ENCODE data around the gene SGIP1.

Gene SGIP1

GRCh38 chr1:66521721-66522365 lies 12.1 kb upstream of the SGIP1 start:
- no peak for DNase-seq

GRCh38 chr1:66523562-66523961 lies 10.4 kb upstream of the SGIP1 start:
- DNase-seq, result no peak

- no peak for DNase-seq
Observed at GRCh38 chr1:66525086-66525485, 8.9 kb upstream of the SGIP1 start.

GRCh38 chr1:66526036-66526435 lies 7.9 kb upstream of the SGIP1 start:
- DNase-seq, result no peak

- no peak for DNase-seq
Observed at GRCh38 chr1:66526991-66527390, 7.0 kb upstream of the SGIP1 start.

GRCh38 chr1:66527686-66528085 lies 6.3 kb upstream of the SGIP1 start:
- DNase-seq, result no peak

GRCh38 chr1:66528580-66528979 lies 5.4 kb upstream of the SGIP1 start:
- DNase-seq, result no peak

GRCh38 chr1:66532214-66532613 lies 1.7 kb upstream of the SGIP1 start:
- DNase-seq, result no peak

- no peak for DNase-seq
Observed at GRCh38 chr1:66532798-66533783, 862 bp upstream of the SGIP1 start.

- DNase-seq, result no peak
Observed at GRCh38 chr1:66535061-66535460, 1.1 kb downstream of the SGIP1 start.

- no peak for DNase-seq
Observed at GRCh38 chr1:66535853-66536252, 1.9 kb downstream of the SGIP1 start.

GRCh38 chr1:66537718-66538117 lies 3.8 kb downstream of the SGIP1 start:
- DNase-seq, result no peak

GRCh38 chr1:66539491-66539890 lies 5.5 kb downstream of the SGIP1 start:
- DNase-seq, result no peak

GRCh38 chr1:66540434-66541032 lies 6.6 kb downstream of the SGIP1 start:
- DNase-seq, result no peak

- no peak for DNase-seq
Observed at GRCh38 chr1:66542314-66542713, 8.4 kb downstream of the SGIP1 start.

- DNase-seq, result no peak
Observed at GRCh38 chr1:66542811-66543767, 9.1 kb downstream of the SGIP1 start.

GRCh38 chr1:66546047-66546810 lies 12.3 kb downstream of the SGIP1 start:
- no peak for DNase-seq

GRCh38 chr1:66549017-66549416 lies 15.1 kb downstream of the SGIP1 start:
- DNase-seq, result no peak

GRCh38 chr1:66550243-66550642 lies 16.3 kb downstream of the SGIP1 start:
- DNase-seq, result no peak

- DNase-seq, result no peak
Observed at GRCh38 chr1:66552287-66552686, 18.3 kb downstream of the SGIP1 start.

- no peak for DNase-seq
Observed at GRCh38 chr1:66552829-66553228, 18.9 kb downstream of the SGIP1 start.

GRCh38 chr1:66553846-66554245 lies 19.9 kb downstream of the SGIP1 start:
- no peak for DNase-seq

All from KG1 (cell line).